Measurements from ENCODE around the gene COL27A1. TPM values are rescaled to one million over a fixed set of nuclear protein-coding genes. Genes with fewer than 3 reads are reported as not detected.

The COL27A1 gene
- total and polyA plus RNA-seq, 9 of the 15 experiments (the other 6 are each of a cell fraction or from before 2014, with no cell fraction given): 0.07 TPM; not detected in 8

- no peak for TF ChIP-seq ARID3B (CRISPR knock-in tag; IDR thresholded peaks at IDR 0.05; ENCODE audit: borderline replicate concordance)
- TF ChIP-seq ZNF316 (IDR thresholded peaks at IDR 0.05): no peak
- no peak for TF ChIP-seq LCOR (CRISPR knock-in tag; IDR thresholded peaks at IDR 0.05)
- TF ChIP-seq ZNF407 (IDR thresholded peaks at IDR 0.05; ENCODE audit: low read depth): no peak
Measured at GRCh38 chr9:114169952-114170770, 14.8 kb downstream of the COL27A1 start (continued).

All from K562 (cell line).